Measurements from ENCODE around the gene MALT1. TPM values are rescaled to one million over a fixed set of nuclear protein-coding genes. Genes with fewer than 3 reads are reported as not detected.

The MALT1 gene
- total RNA-seq, 2 experiments from 2014 or later = 57.8 to 67.5 TPM

GRCh38 chr18:58653814-58654509 lies 17.3 kb upstream of the MALT1 start:
- Mint-ChIP-seq H3K4me1 (ENCODE audit: low read depth) (peaks cover 57% of the 10 kb centered on the region), H3K27ac (no peak overlapping the region), H3K9me3 (peaks cover 12% of the 10 kb centered on the region), H3K36me3 (ENCODE audit: low read depth) (peaks cover 7% of the 10 kb centered on the region), H3K27me3 (no peaks in the 10 kb centered on the region), H3K4me3 (no peak overlapping the region)
- ChIA-PET POLR2A (interaction anchor here (2.0 kb wide), 1 partner anchor 17 kb away, joined by 6 read pairs; the partner anchor contains the start of gene MALT1), CTCF (interaction anchor here (0.8 to 1.5 kb wide), 4 partner anchors 110 to 215 kb away, joined by 3 read pairs; no protein-coding TSS in a partner anchor)
- DNase-seq (no peak), ATAC-seq (no peak)
- TF ChIP-seq, protein P1, sequence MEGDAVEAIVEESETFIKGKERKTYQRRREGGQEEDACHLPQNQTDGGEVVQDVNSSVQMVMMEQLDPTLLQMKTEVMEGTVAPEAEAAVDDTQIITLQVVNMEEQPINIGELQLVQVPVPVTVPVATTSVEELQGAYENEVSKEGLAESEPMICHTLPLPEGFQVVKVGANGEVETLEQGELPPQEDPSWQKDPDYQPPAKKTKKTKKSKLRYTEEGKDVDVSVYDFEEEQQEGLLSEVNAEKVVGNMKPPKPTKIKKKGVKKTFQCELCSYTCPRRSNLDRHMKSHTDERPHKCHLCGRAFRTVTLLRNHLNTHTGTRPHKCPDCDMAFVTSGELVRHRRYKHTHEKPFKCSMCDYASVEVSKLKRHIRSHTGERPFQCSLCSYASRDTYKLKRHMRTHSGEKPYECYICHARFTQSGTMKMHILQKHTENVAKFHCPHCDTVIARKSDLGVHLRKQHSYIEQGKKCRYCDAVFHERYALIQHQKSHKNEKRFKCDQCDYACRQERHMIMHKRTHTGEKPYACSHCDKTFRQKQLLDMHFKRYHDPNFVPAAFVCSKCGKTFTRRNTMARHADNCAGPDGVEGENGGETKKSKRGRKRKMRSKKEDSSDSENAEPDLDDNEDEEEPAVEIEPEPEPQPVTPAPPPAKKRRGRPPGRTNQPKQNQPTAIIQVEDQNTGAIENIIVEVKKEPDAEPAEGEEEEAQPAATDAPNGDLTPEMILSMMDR (IDR thresholded peaks at IDR 0.05) = no peak
- intact Hi-C loops (cut with micrococcal nuclease) = loop anchor here (5.0 kb wide), 1 partner anchor 37 kb away; no protein-coding TSS in a partner anchor

- Mint-ChIP-seq H3K27ac (no peak overlapping the region), H3K36me3 (ENCODE audit: low read depth) (peaks cover 7% of the 10 kb centered on the region)
- intact Hi-C loops (cut with micrococcal nuclease) = loop anchor here (5.0 kb wide), 1 partner anchor 38 kb away; no protein-coding TSS in a partner anchor
These were observed 16.2 kb upstream of the MALT1 start for GRCh38 chr18:58654896-58655614.

GRCh38 chr18:58657081-58657480 lies 14.2 kb upstream of the MALT1 start:
- peaks cover 7% of the 10 kb centered on the region for H3K36me3 Mint-ChIP-seq (ENCODE audit: low read depth)
- no peak for ATAC-seq
- H3K27ac Mint-ChIP-seq = no peak overlapping the region
- intact Hi-C loops (cut with micrococcal nuclease) = no loop called here
- H3K4me3 Mint-ChIP-seq = no peak overlapping the region
- H3K9me3 Mint-ChIP-seq = peaks cover 10% of the 10 kb centered on the region
- POLR2A ChIA-PET = interaction anchor here (0.8 to 4.6 kb wide), 2 partner anchors 13 to 128 kb away, joined by 3 to 37 read pairs; partner anchors contain the start of gene MALT1
- CTCF ChIA-PET = interaction anchor here (1.4 kb wide), 2 partner anchors 10 to 107 kb away, joined by 3 to 7 read pairs; no protein-coding TSS in a partner anchor
- no peak for DNase-seq
- H3K4me1 Mint-ChIP-seq (ENCODE audit: low read depth) = peaks cover 49% of the 10 kb centered on the region
- TF ChIP-seq, protein P1 (IDR thresholded peaks at IDR 0.05) = no peak
- no peaks in the 10 kb centered on the region for H3K27me3 Mint-ChIP-seq

More at GRCh38 chr18:58654896-58655614, 16.2 kb upstream of the MALT1 start:
- ChIA-PET CTCF (interaction anchor here (0.7 to 1.5 kb wide), 3 partner anchors 109 to 159 kb away, joined by 3 read pairs; no protein-coding TSS in a partner anchor), POLR2A (interaction anchor here (0.8 to 2.0 kb wide), 2 partner anchors 16 to 26 kb away, joined by 3 to 6 read pairs; partner anchors contain the start of gene MALT1)
- ATAC-seq (no peak), DNase-seq (no peak)
- H3K27me3 Mint-ChIP-seq = no peaks in the 10 kb centered on the region
- H3K9me3 Mint-ChIP-seq = peaks cover 12% of the 10 kb centered on the region
- TF ChIP-seq, protein P1 (IDR thresholded peaks at IDR 0.05) = no peak
- peaks cover 58% of the 10 kb centered on the region for H3K4me1 Mint-ChIP-seq (ENCODE audit: low read depth)
- no peak overlapping the region for H3K4me3 Mint-ChIP-seq

- H3K9me3 Mint-ChIP-seq = peaks cover 10% of the 10 kb centered on the region
- peaks cover 7% of the 10 kb centered on the region for H3K36me3 Mint-ChIP-seq (ENCODE audit: low read depth)
- CTCF ChIA-PET = interaction anchor here (1.2 to 1.4 kb wide), 3 partner anchors 10 to 127 kb away, joined by 3 to 7 read pairs (median 7); no protein-coding TSS in a partner anchor
- H3K27me3 Mint-ChIP-seq = no peaks in the 10 kb centered on the region
- intact Hi-C loops (cut with micrococcal nuclease) = no loop called here
- no peak for DNase-seq
- POLR2A ChIA-PET = interaction anchor here (0.8 to 4.6 kb wide), 2 partner anchors 13 to 128 kb away, joined by 3 to 37 read pairs; partner anchors contain the start of gene MALT1
- no peak overlapping the region for H3K4me3 Mint-ChIP-seq
- no peak for ATAC-seq
- H3K27ac Mint-ChIP-seq = peak overlapping the region; percentile 89
- H3K4me1 Mint-ChIP-seq (ENCODE audit: low read depth) = peaks cover 48% of the 10 kb centered on the region
- TF ChIP-seq, protein P1 (IDR thresholded peaks at IDR 0.05) = no peak
These were observed 13.8 kb upstream of the MALT1 start for GRCh38 chr18:58657494-58657893.

Data from activated CD8-positive, alpha-beta T cell treated with anti-CD3 and anti-CD28 coated beads for 36 hours (primary cell).